GM23338 (cell line): ENCODE results near the gene EED. TPM values are rescaled to one million over a fixed set of nuclear protein-coding genes. Genes with fewer than 3 reads are reported as not detected.

Experiments
- ATAC-seq: fragments of 200-7000 bp; cut with Tn5 transposase; 3 replicates; pipeline ENCODE4 v1.9.1; 2020
- DNase-seq: peaks from one replicate; pipeline ENCODE4 v3.0.0-alpha.2; 2015; ENCODE audit warnings: low spot score
- H2AFZ ChIP-seq: fragments of 200-600 bp; sonication (generic); 2 replicates; pipeline ENCODE4 v1.8.0; 2016; ENCODE audit warnings: antibody characterized with exemption, mild to moderate bottlenecking, moderate library complexity
- H3F3A ChIP-seq: fragments of 200-600 bp; sonication (generic); replicated peaks from 2 replicates; pipeline ENCODE4 v1.8.0; 2017; ENCODE audit warnings: antibody characterized with exemption, mixed run types, low read depth
- H3K27ac ChIP-seq: fragments of 200-600 bp; sonication (generic); 2 replicates; pipeline ENCODE4 v1.6.1; 2016; ENCODE audit warnings: low read depth
- H3K27me3 ChIP-seq: fragments of 200-600 bp; sonication (generic); 2 replicates; pipeline ENCODE4 v1.8.0; 2016; ENCODE audit warnings: mild to moderate bottlenecking, mixed run types, moderate library complexity; ENCODE audit not compliant: insufficient read depth
- H3K36me3 ChIP-seq: fragments of 200-600 bp; sonication (generic); 2 replicates; pipeline ENCODE4 v1.8.0; 2016; ENCODE audit warnings: mild to moderate bottlenecking; ENCODE audit not compliant: insufficient read depth
- H3K4me1 ChIP-seq: fragments of 200-600 bp; sonication (generic); 2 replicates; pipeline ENCODE4 v1.8.0; 2016; ENCODE audit warnings: mild to moderate bottlenecking, moderate library complexity; ENCODE audit not compliant: insufficient read depth
- H3K4me2 ChIP-seq: fragments of 200-600 bp; sonication (generic); 2 replicates; pipeline ENCODE4 v1.7.1; 2017; ENCODE audit warnings: mixed run types
- H3K4me3 ChIP-seq: fragments of 200-600 bp; sonication (generic); 2 replicates; pipeline ENCODE4 v1.6.1; 2016; ENCODE audit warnings: mixed run types
- H3K79me2 ChIP-seq: fragments of 200-600 bp; sonication (generic); replicated peaks from 2 replicates; pipeline ENCODE4 v1.8.0; 2017; ENCODE audit warnings: mild to moderate bottlenecking; ENCODE audit not compliant: insufficient read depth
- H3K9me2 ChIP-seq: fragments of 200-600 bp; sonication (generic); 2 replicates; pipeline ENCODE4 v1.8.0; 2017; ENCODE audit not compliant: insufficient read depth
- H4K20me1 ChIP-seq: fragments of 200-600 bp; sonication (generic); replicated peaks from 2 replicates; pipeline ENCODE4 v1.8.0; 2017; ENCODE audit warnings: mild to moderate bottlenecking; ENCODE audit not compliant: insufficient read depth
- H3K27ac Mint-ChIP-seq: 2 replicates; pipeline ENCODE4 v1.8.0; 2020; ENCODE audit warnings: inconsistent platforms, mild to moderate bottlenecking, moderate library complexity, mixed read lengths
- H3K27me3 Mint-ChIP-seq: 3 replicates; pipeline ENCODE4 v1.8.0; 2022; ENCODE audit warnings: low read depth, mild to moderate bottlenecking, moderate library complexity, mixed read lengths, inconsistent platforms; ENCODE audit not compliant: insufficient read depth, poor library complexity
- H3K36me3 Mint-ChIP-seq: 3 replicates; pipeline ENCODE4 v1.8.0; 2021; ENCODE audit warnings: low read depth, mild to moderate bottlenecking, inconsistent platforms, moderate library complexity, mixed read lengths
- H3K4me1 Mint-ChIP-seq: 3 replicates; pipeline ENCODE4 v1.8.0; 2020; ENCODE audit warnings: mild to moderate bottlenecking, inconsistent platforms, mixed read lengths
- H3K4me3 Mint-ChIP-seq: 3 replicates; pipeline ENCODE4 v1.8.0; 2021; ENCODE audit warnings: moderate library complexity, mild to moderate bottlenecking, inconsistent platforms, mixed read lengths
- H3K9me3 Mint-ChIP-seq: 3 replicates; pipeline ENCODE4 v1.8.0; 2020; ENCODE audit warnings: moderate library complexity, mild to moderate bottlenecking, inconsistent platforms, mixed read lengths
- CREB1 ChIP-seq: fragments of 250-450 bp; sonication (Bioruptor Pico); IDR thresholded peaks from 2 replicates; pipeline ENCODE4 v1.5.0; 2020; ENCODE audit warnings: low read depth, mild to moderate bottlenecking, moderate library complexity
- EZH2 ChIP-seq: fragments of 200-600 bp; sonication (generic); IDR thresholded peaks from one replicate; pipeline ENCODE4 v1.8.0; 2017; ENCODE audit warnings: antibody characterized with exemption, mild to moderate bottlenecking, low read depth; ENCODE audit not compliant: unreplicated experiment
- EZH2phosphoT487 ChIP-seq: fragments of 200-600 bp; sonication (generic); IDR thresholded peaks from one replicate; pipeline ENCODE4 v1.8.1; 2018; ENCODE audit warnings: antibody characterized with exemption; ENCODE audit not compliant: unreplicated experiment
- JUNB ChIP-seq: IDR thresholded peaks from one replicate; pipeline ENCODE4 v1.6.1; 2016; ENCODE audit warnings: antibody characterized with exemption; ENCODE audit not compliant: unreplicated experiment
- NANOG ChIP-seq: IDR thresholded peaks from 2 replicates; pipeline ENCODE4 v1.6.1; 2016; ENCODE audit warnings: antibody characterized with exemption, borderline replicate concordance
- POLR2AphosphoS5 ChIP-seq: IDR thresholded peaks from 2 replicates; pipeline ENCODE4 v1.6.1; 2016; ENCODE audit warnings: antibody characterized with exemption, low read depth
- STAT1 ChIP-seq: IDR thresholded peaks from one replicate; pipeline ENCODE4 v1.6.1; 2016; ENCODE audit warnings: antibody characterized with exemption; ENCODE audit not compliant: unreplicated experiment
- ZNF114 ChIP-seq: fragments of 250-450 bp; sonication (Bioruptor Pico); IDR thresholded peaks from 2 replicates; pipeline ENCODE4 v1.5.0; 2020; ENCODE audit warnings: mild to moderate bottlenecking, moderate library complexity
- ZNF331 ChIP-seq: fragments of 250-450 bp; sonication (Bioruptor Pico); IDR thresholded peaks from 2 replicates; pipeline ENCODE4 v1.5.0; 2020; ENCODE audit warnings: low read depth, mild to moderate bottlenecking, moderate library complexity
- polyA plus RNA-seq: library from polyadenylated mRNA; unstranded; fragments of >200 nt; fragmentation: Nextera tagmentation; extraction: Ambion mirVana; gene quantifications from 2 replicates; pipeline ENCODE4 v1.2.1, GENCODE V29; 2016
- total RNA-seq: library from RNA; depleted of rRNA; stranded (reverse); fragments of >200 nt; shearing (Covaris generic); gene quantifications from 2 replicates; pipeline ENCODE4 v1.2.3, GENCODE V29; 2014
- TF ChIP-seq, protein P1 (sequence below): IDR thresholded peaks from 2 replicates; pipeline ENCODE4 v1.6.1; 2016; ENCODE audit warnings: antibody characterized with exemption
- TF ChIP-seq, protein P2 (sequence below), 2 experiments: fragments of 200-600 bp in 1 of 2; sonication (generic) in 1 of 2; conservative IDR thresholded peaks; 2 replicates each; pipeline versions ENCODE4 v1.5.1 to v1.6.1; 2016 to 2017; ENCODE audit warnings: antibody characterized with exemption in 2 of 2, low read depth in 2 of 2, mild to moderate bottlenecking in 2 of 2, moderate library complexity in 1 of 2
- TF ChIP-seq, protein P3 (sequence below): fragments of 250-450 bp; sonication (Bioruptor Pico); IDR thresholded peaks from 2 replicates; pipeline ENCODE4 v1.5.0; 2020; ENCODE audit warnings: mild to moderate bottlenecking, moderate library complexity
- TF ChIP-seq, protein P4 (sequence below): IDR thresholded peaks from one replicate; pipeline ENCODE4 v1.6.1; 2018; ENCODE audit warnings: antibody characterized with exemption; ENCODE audit not compliant: unreplicated experiment

EED gene
- total and polyA plus RNA-seq, 2 experiments from 2014 or later = 26.7 to 29.7 TPM

DNA sequence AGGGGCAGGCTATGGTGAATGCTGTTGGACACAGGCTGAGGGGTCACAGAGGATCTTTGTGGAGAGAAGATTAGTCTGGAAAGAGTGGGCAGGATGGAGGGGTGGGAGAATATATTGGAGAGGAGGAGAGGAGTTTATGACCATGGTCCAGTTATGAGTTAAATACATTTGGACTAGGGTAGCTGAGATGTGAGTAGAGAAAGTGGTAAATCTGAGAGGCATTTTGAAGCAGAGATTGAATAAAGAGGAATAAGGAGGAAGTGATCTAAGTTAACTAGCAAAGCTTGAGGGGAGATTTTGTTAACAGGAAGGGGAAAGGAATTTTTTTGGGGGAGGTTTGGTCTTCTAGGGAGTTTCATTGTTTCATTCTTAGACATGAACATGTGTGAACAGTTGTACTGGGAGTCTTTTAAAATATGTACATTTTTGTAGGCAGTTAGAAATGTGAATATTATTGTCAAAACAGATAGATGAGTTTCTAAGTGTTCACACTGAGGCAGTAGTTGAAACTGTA lies 43.1 kb upstream of the EED start (continued):
- TF ChIP-seq, protein P1, sequence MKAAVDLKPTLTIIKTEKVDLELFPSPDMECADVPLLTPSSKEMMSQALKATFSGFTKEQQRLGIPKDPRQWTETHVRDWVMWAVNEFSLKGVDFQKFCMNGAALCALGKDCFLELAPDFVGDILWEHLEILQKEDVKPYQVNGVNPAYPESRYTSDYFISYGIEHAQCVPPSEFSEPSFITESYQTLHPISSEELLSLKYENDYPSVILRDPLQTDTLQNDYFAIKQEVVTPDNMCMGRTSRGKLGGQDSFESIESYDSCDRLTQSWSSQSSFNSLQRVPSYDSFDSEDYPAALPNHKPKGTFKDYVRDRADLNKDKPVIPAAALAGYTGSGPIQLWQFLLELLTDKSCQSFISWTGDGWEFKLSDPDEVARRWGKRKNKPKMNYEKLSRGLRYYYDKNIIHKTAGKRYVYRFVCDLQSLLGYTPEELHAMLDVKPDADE = no peak
- TF ChIP-seq EZH2 = no peak

DNA sequence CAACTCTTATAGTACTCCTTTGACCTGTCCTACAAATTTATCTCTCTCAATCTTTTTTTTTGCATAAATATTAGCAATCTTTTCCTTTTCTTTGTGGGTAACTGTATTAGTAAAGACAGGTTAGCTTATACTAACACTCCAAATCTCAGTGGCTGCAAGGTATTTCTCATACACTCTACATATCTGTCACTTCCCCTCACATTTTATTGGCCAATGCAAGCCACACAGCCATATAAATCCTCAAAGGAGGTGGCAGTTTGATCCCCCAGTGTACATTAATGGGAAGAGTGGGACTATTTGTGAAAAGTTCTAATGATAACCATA lies 42.6 kb upstream of the EED start:
- no peaks in the 10 kb centered on the region for H3K79me2 ChIP-seq
- peak overlapping the region; percentile 79 for H3K4me2 ChIP-seq
- peak overlapping the region; percentile 48 for H3K4me3 ChIP-seq
- ATAC-seq (no peak), DNase-seq (no peak)
- peak overlapping the region; percentile 97 for H2AFZ ChIP-seq
- no peak overlapping the region for H3K4me3 Mint-ChIP-seq
- H3K4me1 ChIP-seq = no peaks in the 10 kb centered on the region
- no peaks in the 10 kb centered on the region for H3F3A ChIP-seq
- H3K27me3 Mint-ChIP-seq = peaks cover 2% of the 10 kb centered on the region
- H3K27ac ChIP-seq = no peak overlapping the region
- H3K27ac Mint-ChIP-seq = no peak overlapping the region
- no peaks in the 10 kb centered on the region for H3K4me1 Mint-ChIP-seq
- H3K36me3 ChIP-seq = no peaks in the 10 kb centered on the region
- H3K9me2 ChIP-seq = no peaks in the 10 kb centered on the region
- no peaks in the 10 kb centered on the region for H4K20me1 ChIP-seq
- no peaks in the 10 kb centered on the region for H3K36me3 Mint-ChIP-seq
- no peaks in the 10 kb centered on the region for H3K9me3 Mint-ChIP-seq
- H3K27me3 ChIP-seq = peaks cover 24% of the 10 kb centered on the region
- TF ChIP-seq STAT1 = no peak
- TF ChIP-seq ZNF331 = no peak
- TF ChIP-seq JUNB = no peak
- no peak for TF ChIP-seq CREB1 (CRISPR knock-in tag)
- no peak for TF ChIP-seq NANOG
- TF ChIP-seq, protein P2, sequence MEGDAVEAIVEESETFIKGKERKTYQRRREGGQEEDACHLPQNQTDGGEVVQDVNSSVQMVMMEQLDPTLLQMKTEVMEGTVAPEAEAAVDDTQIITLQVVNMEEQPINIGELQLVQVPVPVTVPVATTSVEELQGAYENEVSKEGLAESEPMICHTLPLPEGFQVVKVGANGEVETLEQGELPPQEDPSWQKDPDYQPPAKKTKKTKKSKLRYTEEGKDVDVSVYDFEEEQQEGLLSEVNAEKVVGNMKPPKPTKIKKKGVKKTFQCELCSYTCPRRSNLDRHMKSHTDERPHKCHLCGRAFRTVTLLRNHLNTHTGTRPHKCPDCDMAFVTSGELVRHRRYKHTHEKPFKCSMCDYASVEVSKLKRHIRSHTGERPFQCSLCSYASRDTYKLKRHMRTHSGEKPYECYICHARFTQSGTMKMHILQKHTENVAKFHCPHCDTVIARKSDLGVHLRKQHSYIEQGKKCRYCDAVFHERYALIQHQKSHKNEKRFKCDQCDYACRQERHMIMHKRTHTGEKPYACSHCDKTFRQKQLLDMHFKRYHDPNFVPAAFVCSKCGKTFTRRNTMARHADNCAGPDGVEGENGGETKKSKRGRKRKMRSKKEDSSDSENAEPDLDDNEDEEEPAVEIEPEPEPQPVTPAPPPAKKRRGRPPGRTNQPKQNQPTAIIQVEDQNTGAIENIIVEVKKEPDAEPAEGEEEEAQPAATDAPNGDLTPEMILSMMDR (conservative IDR thresholded peaks at IDR 0.05; ENCODE audit: low read depth in 2 of 2) = no peak
- TF ChIP-seq EZH2phosphoT487 = no peak
- TF ChIP-seq ZNF114 = no peak
- TF ChIP-seq, protein P3, sequence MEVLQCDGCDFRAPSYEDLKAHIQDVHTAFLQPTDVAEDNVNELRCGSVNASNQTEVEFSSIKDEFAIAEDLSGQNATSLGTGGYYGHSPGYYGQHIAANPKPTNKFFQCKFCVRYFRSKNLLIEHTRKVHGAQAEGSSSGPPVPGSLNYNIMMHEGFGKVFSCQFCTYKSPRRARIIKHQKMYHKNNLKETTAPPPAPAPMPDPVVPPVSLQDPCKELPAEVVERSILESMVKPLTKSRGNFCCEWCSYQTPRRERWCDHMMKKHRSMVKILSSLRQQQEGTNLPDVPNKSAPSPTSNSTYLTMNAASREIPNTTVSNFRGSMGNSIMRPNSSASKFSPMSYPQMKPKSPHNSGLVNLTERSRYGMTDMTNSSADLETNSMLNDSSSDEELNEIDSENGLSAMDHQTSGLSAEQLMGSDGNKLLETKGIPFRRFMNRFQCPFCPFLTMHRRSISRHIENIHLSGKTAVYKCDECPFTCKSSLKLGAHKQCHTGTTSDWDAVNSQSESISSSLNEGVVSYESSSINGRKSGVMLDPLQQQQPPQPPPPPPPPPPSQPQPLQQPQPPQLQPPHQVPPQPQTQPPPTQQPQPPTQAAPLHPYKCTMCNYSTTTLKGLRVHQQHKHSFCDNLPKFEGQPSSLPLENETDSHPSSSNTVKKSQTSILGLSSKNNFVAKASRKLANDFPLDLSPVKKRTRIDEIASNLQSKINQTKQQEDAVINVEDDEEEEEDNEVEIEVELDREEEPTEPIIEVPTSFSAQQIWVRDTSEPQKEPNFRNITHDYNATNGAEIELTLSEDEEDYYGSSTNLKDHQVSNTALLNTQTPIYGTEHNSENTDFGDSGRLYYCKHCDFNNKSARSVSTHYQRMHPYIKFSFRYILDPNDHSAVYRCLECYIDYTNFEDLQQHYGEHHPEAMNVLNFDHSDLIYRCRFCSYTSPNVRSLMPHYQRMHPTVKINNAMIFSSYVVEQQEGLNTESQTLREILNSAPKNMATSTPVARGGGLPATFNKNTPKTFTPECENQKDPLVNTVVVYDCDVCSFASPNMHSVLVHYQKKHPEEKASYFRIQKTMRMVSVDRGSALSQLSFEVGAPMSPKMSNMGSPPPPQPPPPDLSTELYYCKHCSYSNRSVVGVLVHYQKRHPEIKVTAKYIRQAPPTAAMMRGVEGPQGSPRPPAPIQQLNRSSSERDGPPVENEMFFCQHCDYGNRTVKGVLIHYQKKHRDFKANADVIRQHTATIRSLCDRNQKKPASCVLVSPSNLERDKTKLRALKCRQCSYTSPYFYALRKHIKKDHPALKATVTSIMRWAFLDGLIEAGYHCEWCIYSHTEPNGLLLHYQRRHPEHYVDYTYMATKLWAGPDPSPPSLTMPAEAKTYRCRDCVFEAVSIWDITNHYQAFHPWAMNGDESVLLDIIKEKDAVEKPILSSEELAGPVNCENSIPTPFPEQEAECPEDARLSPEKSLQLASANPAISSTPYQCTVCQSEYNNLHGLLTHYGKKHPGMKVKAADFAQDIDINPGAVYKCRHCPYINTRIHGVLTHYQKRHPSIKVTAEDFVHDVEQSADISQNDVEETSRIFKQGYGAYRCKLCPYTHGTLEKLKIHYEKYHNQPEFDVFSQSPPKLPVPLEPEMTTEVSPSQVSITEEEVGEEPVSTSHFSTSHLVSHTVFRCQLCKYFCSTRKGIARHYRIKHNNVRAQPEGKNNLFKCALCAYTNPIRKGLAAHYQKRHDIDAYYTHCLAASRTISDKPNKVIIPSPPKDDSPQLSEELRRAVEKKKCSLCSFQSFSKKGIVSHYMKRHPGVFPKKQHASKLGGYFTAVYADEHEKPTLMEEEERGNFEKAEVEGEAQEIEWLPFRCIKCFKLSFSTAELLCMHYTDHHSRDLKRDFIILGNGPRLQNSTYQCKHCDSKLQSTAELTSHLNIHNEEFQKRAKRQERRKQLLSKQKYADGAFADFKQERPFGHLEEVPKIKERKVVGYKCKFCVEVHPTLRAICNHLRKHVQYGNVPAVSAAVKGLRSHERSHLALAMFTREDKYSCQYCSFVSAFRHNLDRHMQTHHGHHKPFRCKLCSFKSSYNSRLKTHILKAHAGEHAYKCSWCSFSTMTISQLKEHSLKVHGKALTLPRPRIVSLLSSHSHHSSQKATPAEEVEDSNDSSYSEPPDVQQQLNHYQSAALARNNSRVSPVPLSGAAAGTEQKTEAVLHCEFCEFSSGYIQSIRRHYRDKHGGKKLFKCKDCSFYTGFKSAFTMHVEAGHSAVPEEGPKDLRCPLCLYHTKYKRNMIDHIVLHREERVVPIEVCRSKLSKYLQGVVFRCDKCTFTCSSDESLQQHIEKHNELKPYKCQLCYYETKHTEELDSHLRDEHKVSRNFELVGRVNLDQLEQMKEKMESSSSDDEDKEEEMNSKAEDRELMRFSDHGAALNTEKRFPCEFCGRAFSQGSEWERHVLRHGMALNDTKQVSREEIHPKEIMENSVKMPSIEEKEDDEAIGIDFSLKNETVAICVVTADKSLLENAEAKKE (CRISPR knock-in tag) = no peak
- TF ChIP-seq, protein P4, sequence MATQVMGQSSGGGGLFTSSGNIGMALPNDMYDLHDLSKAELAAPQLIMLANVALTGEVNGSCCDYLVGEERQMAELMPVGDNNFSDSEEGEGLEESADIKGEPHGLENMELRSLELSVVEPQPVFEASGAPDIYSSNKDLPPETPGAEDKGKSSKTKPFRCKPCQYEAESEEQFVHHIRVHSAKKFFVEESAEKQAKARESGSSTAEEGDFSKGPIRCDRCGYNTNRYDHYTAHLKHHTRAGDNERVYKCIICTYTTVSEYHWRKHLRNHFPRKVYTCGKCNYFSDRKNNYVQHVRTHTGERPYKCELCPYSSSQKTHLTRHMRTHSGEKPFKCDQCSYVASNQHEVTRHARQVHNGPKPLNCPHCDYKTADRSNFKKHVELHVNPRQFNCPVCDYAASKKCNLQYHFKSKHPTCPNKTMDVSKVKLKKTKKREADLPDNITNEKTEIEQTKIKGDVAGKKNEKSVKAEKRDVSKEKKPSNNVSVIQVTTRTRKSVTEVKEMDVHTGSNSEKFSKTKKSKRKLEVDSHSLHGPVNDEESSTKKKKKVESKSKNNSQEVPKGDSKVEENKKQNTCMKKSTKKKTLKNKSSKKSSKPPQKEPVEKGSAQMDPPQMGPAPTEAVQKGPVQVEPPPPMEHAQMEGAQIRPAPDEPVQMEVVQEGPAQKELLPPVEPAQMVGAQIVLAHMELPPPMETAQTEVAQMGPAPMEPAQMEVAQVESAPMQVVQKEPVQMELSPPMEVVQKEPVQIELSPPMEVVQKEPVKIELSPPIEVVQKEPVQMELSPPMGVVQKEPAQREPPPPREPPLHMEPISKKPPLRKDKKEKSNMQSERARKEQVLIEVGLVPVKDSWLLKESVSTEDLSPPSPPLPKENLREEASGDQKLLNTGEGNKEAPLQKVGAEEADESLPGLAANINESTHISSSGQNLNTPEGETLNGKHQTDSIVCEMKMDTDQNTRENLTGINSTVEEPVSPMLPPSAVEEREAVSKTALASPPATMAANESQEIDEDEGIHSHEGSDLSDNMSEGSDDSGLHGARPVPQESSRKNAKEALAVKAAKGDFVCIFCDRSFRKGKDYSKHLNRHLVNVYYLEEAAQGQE = no peak
- TF ChIP-seq EZH2 = no peak
- no peak for TF ChIP-seq POLR2AphosphoS5
